HG03280 (cell line): Measurements from ENCODE around the gene HERPUD1.
"Not testable (repeated sequence)": the region's sequence is repeated elsewhere in the genome, so short reads cannot be mapped to it uniquely, and the experiment has no call there.

Source experiments
- ATAC-seq: cut with Tn5 transposase; IDR thresholded peaks from one replicate; pipeline ENCODE4 v1.9.1; 2021; ENCODE audit warnings: mild to moderate bottlenecking, moderate library complexity; ENCODE audit not compliant: unreplicated experiment

The HERPUD1 gene

GRCh38 chr16:56933828-56934598, 2.1 kb downstream of the HERPUD1 start:
- no peak for ATAC-seq

- ATAC-seq, result not testable (repeated sequence)
Observed at GRCh38 chr16:56934599-56935145, 2.7 kb downstream of the HERPUD1 start.

- ATAC-seq, result no peak
Observed at GRCh38 chr16:56935201-56935600, 3.3 kb downstream of the HERPUD1 start.

- ATAC-seq, result no peak
Observed at GRCh38 chr16:56936491-56936890, 4.5 kb downstream of the HERPUD1 start.

GRCh38 chr16:56936950-56937349, 5.0 kb downstream of the HERPUD1 start:
- no peak for ATAC-seq

- ATAC-seq, result peak; percentile 37
Observed at GRCh38 chr16:56938664-56939513, 6.9 kb downstream of the HERPUD1 start.

- no peak for ATAC-seq
Observed at GRCh38 chr16:56939801-56940200, 7.9 kb downstream of the HERPUD1 start.

- no peak for ATAC-seq
Observed at GRCh38 chr16:56941092-56941491, 9.2 kb downstream of the HERPUD1 start.

GRCh38 chr16:56941856-56942331, 10.0 kb downstream of the HERPUD1 start:
- no peak for ATAC-seq

- ATAC-seq, result no peak
Observed at GRCh38 chr16:56943761-56944375, 11.9 kb downstream of the HERPUD1 start.

- no peak for ATAC-seq
Observed at GRCh38 chr16:56944954-56945839, 13.3 kb downstream of the HERPUD1 start.

GRCh38 chr16:56945847-56946527, 14.0 kb downstream of the HERPUD1 start:
- no peak for ATAC-seq

GRCh38 chr16:56946767-56947603, 15.0 kb downstream of the HERPUD1 start:
- ATAC-seq, result no peak

- no peak for ATAC-seq
Observed at GRCh38 chr16:56947604-56947995, 15.7 kb downstream of the HERPUD1 start.

- ATAC-seq, result no peak
Observed at GRCh38 chr16:56948234-56948633, 16.3 kb downstream of the HERPUD1 start.

- no peak for ATAC-seq
Observed at GRCh38 chr16:56950051-56950450, 18.1 kb downstream of the HERPUD1 start.

GRCh38 chr16:56950455-56950854, 18.5 kb downstream of the HERPUD1 start:
- ATAC-seq, result no peak

- peak; percentile 38 for ATAC-seq
Observed at GRCh38 chr16:56950881-56951771, 19.2 kb downstream of the HERPUD1 start.
